Keratinocyte (primary cell): ENCODE measurements around the gene MCOLN3. TPM values are rescaled to one million over a fixed set of nuclear protein-coding genes. Genes with fewer than 3 reads are reported as not detected.

Experiments
- DNase-seq: peaks from one replicate; pipeline ENCODE4 v3.0.0-alpha.2; 2011; ENCODE audit warnings: low read depth, missing footprints, low spot score
- FAIRE-seq: peaks from 2 replicates; lab custom pipeline; 2011; peaks lifted over from hg19 to GRCh38; lab: Jason Lieb, UNC
- H2AFZ ChIP-seq: 2 replicates; pipeline ENCODE4 v1.6.0; 2012; ENCODE audit warnings: low read length, control low read depth, inconsistent platforms; ENCODE audit not compliant: control insufficient read depth
- H3K27ac ChIP-seq: 2 replicates; pipeline ENCODE4 v1.5.1; 2011; ENCODE audit warnings: low read length; ENCODE audit not compliant: control insufficient read depth, insufficient read depth
- H3K27me3 ChIP-seq: 3 replicates; pipeline ENCODE4 v1.6.0; 2011; ENCODE audit warnings: low read length; ENCODE audit not compliant: control insufficient read depth, insufficient read depth; ENCODE audit errors: extremely low read depth
- H3K36me3 ChIP-seq, 2 experiments: 2 replicates in 1 of 2; 3 replicates in 1 of 2; pipeline ENCODE4 v1.5.1; 2011; ENCODE audit warnings: low read length in 2 of 2, mild to moderate bottlenecking in 1 of 2; ENCODE audit not compliant: control insufficient read depth in 2 of 2, insufficient read depth in 2 of 2; ENCODE audit errors: extremely low read depth in 1 of 2
- H3K4me1 ChIP-seq: 3 replicates; pipeline ENCODE4 v1.5.1; 2011; ENCODE audit warnings: low read length; ENCODE audit not compliant: control insufficient read depth, insufficient read depth; ENCODE audit errors: extremely low read depth
- H3K4me2 ChIP-seq: 3 replicates; pipeline ENCODE4 v1.6.0; 2011; ENCODE audit warnings: low read depth, low read length; ENCODE audit not compliant: control insufficient read depth, insufficient read depth; ENCODE audit errors: extremely low read depth
- H3K4me3 ChIP-seq, 3 experiments: fragments of 200-600 bp in 1 of 3; sonication (generic) in 1 of 3; 2 replicates in 2 of 3; 3 replicates in 1 of 3; pipeline ENCODE4 v1.5.1; 2011 to 2016; ENCODE audit warnings: low read length in 3 of 3, mild to moderate bottlenecking in 3 of 3, control low read depth in 2 of 3, inconsistent platforms in 1 of 3, low read depth in 1 of 3, mixed read lengths in 1 of 3, mixed run types in 1 of 3, moderate library complexity in 1 of 3; ENCODE audit not compliant: control insufficient read depth in 2 of 3, insufficient read depth in 2 of 3; ENCODE audit errors: extremely low read depth in 1 of 3
- H3K79me2 ChIP-seq: 2 replicates; pipeline ENCODE4 v1.6.0; 2012; ENCODE audit warnings: low read length; ENCODE audit not compliant: control insufficient read depth, insufficient read depth
- H3K9ac ChIP-seq: 3 replicates; pipeline ENCODE4 v1.6.0; 2011; ENCODE audit warnings: low read length; ENCODE audit not compliant: control insufficient read depth, insufficient read depth; ENCODE audit errors: extremely low read depth
- H3K9me1 ChIP-seq: 3 replicates; pipeline ENCODE4 v1.6.0; 2011; ENCODE audit warnings: low read length; ENCODE audit not compliant: control insufficient read depth, insufficient read depth; ENCODE audit errors: extremely low read depth
- H3K9me3 ChIP-seq: 2 replicates; pipeline ENCODE4 v1.5.1; 2012; ENCODE audit warnings: low read depth, low read length; ENCODE audit not compliant: control insufficient read depth
- H4K20me1 ChIP-seq: 3 replicates; pipeline ENCODE4 v1.6.0; 2011; ENCODE audit warnings: low read length; ENCODE audit not compliant: control insufficient read depth, insufficient read depth; ENCODE audit errors: extremely low read depth
- EZH2 ChIP-seq: IDR thresholded peaks from one replicate; pipeline ENCODE4 v1.6.1; 2012; ENCODE audit warnings: inconsistent platforms, mild to moderate bottlenecking, low read length, moderate library complexity
- dilution Hi-C: fragments of 300-500 bp; cut with MboI; formaldehyde crosslinking; loops from one replicate; pipeline ENCODE4 v1.7.0; 2020; ENCODE audit warnings: low sequenced_read_pairs; ENCODE audit not compliant: extremely low pct_ligation_motif_present
- polyA plus RNA-seq, 5 experiments: library from polyadenylated mRNA; depleted of rRNA in 3 of 5; stranded (reverse) in 3 of 5; stranded (forward) in 1 of 5; unstranded in 1 of 5; fragments of >200 nt; gene quantifications; 1 replicate in 1 of 5; 2 replicates in 3 of 5; 3 replicates in 1 of 5; pipeline versions ENCODE4 v1.2.1 to v1.2.3, GENCODE V29; 2011 to 2012; ENCODE audit warnings: missing spikeins in 2 of 5, low read depth in 1 of 5, low replicate concordance in 1 of 5
- TF ChIP-seq, protein P1 (sequence below), 3 experiments: IDR thresholded peaks in 1 of 3; conservative IDR thresholded peaks in 1 of 3; optimal IDR thresholded peaks in 1 of 3; 2 replicates in 2 of 3; 3 replicates in 1 of 3; pipeline versions ENCODE3 to v1.5.1; 2011; ENCODE audit warnings: low read length in 3 of 3, mild to moderate bottlenecking in 3 of 3, moderate library complexity in 2 of 3, control low read depth in 1 of 3, inconsistent platforms in 1 of 3; ENCODE audit not compliant: insufficient read depth in 2 of 3; ENCODE audit errors: extremely low read depth in 1 of 3

MCOLN3 gene
- polyA plus RNA-seq, 1 donor (not counting 4 experiments of a cell fraction or from before 2014, with no cell fraction given) = 15.4 TPM

DNA sequence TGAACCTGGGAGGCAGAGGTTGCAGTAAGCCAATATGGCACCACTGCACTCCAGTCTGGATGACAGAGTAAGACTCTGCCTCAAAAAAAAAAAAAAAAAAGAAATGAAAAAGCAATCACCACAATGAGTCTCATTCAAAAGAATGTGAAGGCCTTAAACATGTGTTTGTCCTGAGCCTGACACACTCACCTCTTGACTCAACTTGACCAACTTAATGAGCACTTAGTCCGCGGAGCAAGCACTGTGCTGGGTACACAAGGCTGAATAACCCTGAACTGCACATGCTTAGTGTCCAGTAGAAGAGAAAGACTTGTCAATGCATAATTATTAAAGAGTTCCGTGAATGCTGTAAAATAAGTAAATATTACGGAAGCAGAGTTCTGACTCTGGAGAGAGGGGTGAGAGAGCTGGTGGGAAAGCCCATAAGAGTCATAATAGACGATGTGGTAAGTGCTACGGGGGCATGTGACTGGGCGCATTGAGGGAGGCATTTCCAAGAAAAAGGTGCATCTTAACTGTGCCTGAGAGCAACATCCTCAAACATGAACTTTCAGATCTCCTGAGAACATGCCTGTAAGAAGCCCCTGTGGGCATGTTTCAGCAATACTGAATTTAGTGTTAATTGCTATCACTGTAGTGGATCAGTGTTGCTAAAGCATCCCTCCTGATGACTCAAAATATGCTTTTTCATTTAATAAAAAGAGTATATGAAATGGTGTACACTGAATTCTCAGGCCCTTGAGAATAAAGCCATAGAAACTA lies 78.6 kb downstream of the MCOLN3 start:
- Histone ChIP-seq H4K20me1 (no peaks in the 10 kb centered on the region), H3K9me1 (no peaks in the 10 kb centered on the region), H2AFZ (no peak overlapping the region), H3K4me1 (no peaks in the 10 kb centered on the region), H3K4me3 (no peak overlapping the region), H3K27me3 (no peaks in the 10 kb centered on the region), H3K36me3 (no peaks in the 10 kb centered on the region), H3K27ac (no peak overlapping the region), H3K4me2 (no peak overlapping the region), H3K79me2 (no peaks in the 10 kb centered on the region), H3K9ac (no peak overlapping the region), H3K9me3 (no peaks in the 10 kb centered on the region)
- dilution Hi-C loops = no loop called here
- DNase-seq (no peak), FAIRE-seq (no peak)
- TF ChIP-seq, protein P1, sequence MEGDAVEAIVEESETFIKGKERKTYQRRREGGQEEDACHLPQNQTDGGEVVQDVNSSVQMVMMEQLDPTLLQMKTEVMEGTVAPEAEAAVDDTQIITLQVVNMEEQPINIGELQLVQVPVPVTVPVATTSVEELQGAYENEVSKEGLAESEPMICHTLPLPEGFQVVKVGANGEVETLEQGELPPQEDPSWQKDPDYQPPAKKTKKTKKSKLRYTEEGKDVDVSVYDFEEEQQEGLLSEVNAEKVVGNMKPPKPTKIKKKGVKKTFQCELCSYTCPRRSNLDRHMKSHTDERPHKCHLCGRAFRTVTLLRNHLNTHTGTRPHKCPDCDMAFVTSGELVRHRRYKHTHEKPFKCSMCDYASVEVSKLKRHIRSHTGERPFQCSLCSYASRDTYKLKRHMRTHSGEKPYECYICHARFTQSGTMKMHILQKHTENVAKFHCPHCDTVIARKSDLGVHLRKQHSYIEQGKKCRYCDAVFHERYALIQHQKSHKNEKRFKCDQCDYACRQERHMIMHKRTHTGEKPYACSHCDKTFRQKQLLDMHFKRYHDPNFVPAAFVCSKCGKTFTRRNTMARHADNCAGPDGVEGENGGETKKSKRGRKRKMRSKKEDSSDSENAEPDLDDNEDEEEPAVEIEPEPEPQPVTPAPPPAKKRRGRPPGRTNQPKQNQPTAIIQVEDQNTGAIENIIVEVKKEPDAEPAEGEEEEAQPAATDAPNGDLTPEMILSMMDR (optimal IDR thresholded peaks at IDR 0.05 in 1 of 3, IDR thresholded peaks at IDR 0.05 in 1 of 3, conservative IDR thresholded peaks at IDR 0.05 in 1 of 3; ENCODE audit: extremely low read depth in 1 of 3, insufficient read depth in 2 of 3, low read length in 3 of 3) = no peak
- TF ChIP-seq EZH2 = no peak

DNA sequence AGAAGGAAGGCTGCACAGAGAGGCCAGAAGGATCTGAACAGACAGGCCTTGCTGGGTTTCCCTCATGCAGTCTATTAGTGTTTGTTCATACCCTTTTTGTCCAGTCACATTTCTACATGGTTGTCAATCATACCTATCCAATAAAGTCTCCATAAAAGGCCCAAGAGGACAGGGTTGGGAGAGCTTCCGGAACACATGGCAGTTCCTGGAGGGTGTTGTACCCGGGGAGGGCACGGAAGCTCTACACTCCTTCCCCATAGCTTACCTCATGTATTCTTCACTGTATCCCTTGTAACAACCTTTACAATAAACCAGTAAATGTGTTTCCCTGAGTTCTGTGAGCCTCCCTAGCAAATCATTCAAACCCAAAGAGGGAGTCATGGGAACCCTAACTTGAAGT lies 79.4 kb downstream of the MCOLN3 start:
- H4K20me1 ChIP-seq = no peaks in the 10 kb centered on the region
- TF ChIP-seq, protein P1 (optimal IDR thresholded peaks at IDR 0.05 in 1 of 3, IDR thresholded peaks at IDR 0.05 in 1 of 3, conservative IDR thresholded peaks at IDR 0.05 in 1 of 3; ENCODE audit: extremely low read depth in 1 of 3, insufficient read depth in 2 of 3, low read length in 3 of 3) = no peak
- TF ChIP-seq EZH2 = no peak
- no peaks in the 10 kb centered on the region for H3K9me1 ChIP-seq
- no peak overlapping the region for H3K4me2 ChIP-seq
- dilution Hi-C loops = no loop called here
- H3K4me3 ChIP-seq = no peak overlapping the region
- H3K27ac ChIP-seq = no peak overlapping the region
- H3K9ac ChIP-seq = no peak overlapping the region
- no peaks in the 10 kb centered on the region for H3K36me3 ChIP-seq
- H2AFZ ChIP-seq = no peak overlapping the region
- H3K4me1 ChIP-seq = no peaks in the 10 kb centered on the region
- DNase-seq (no peak), FAIRE-seq (no peak)
- H3K27me3 ChIP-seq = no peaks in the 10 kb centered on the region
- H3K79me2 ChIP-seq = no peaks in the 10 kb centered on the region
- no peaks in the 10 kb centered on the region for H3K9me3 ChIP-seq
